ENCODE measurements around the gene SCAMP3. TPM values are rescaled to one million over a fixed set of nuclear protein-coding genes. Genes with fewer than 3 reads are reported as not detected.

SCAMP3 gene
- total and polyA plus RNA-seq, 10 of the 15 experiments (the other 5 are each of a cell fraction or from before 2014, with no cell fraction given), result 17.2 to 133 (median 87.3) TPM

DNA sequence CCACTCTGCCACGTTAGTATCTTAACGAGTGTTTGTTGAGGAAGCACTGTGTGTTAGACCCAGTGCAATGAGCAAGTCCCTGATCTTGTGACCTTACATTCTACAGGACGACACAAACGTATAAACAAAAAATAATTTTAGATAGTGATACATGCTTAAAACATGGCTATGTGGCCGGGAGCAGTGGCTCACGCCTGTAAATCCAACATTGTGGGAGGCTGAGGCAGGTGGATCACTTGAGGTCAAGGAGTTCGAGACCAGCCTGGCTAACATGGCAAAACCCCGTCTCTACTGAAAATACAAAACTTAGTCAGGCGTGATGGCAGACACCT, 34.1 kb downstream of the SCAMP3 start:
- no peak for TF ChIP-seq NR2C2 (IDR thresholded peaks at IDR 0.05; ENCODE audit: borderline replicate concordance, control insufficient read depth, insufficient read length, low read depth)
- TF ChIP-seq NR2F1 (conservative IDR thresholded peaks at IDR 0.05), result peak; percentile 44; the same call in 1 of the 2 replicates
- TF ChIP-seq, protein P1, sequence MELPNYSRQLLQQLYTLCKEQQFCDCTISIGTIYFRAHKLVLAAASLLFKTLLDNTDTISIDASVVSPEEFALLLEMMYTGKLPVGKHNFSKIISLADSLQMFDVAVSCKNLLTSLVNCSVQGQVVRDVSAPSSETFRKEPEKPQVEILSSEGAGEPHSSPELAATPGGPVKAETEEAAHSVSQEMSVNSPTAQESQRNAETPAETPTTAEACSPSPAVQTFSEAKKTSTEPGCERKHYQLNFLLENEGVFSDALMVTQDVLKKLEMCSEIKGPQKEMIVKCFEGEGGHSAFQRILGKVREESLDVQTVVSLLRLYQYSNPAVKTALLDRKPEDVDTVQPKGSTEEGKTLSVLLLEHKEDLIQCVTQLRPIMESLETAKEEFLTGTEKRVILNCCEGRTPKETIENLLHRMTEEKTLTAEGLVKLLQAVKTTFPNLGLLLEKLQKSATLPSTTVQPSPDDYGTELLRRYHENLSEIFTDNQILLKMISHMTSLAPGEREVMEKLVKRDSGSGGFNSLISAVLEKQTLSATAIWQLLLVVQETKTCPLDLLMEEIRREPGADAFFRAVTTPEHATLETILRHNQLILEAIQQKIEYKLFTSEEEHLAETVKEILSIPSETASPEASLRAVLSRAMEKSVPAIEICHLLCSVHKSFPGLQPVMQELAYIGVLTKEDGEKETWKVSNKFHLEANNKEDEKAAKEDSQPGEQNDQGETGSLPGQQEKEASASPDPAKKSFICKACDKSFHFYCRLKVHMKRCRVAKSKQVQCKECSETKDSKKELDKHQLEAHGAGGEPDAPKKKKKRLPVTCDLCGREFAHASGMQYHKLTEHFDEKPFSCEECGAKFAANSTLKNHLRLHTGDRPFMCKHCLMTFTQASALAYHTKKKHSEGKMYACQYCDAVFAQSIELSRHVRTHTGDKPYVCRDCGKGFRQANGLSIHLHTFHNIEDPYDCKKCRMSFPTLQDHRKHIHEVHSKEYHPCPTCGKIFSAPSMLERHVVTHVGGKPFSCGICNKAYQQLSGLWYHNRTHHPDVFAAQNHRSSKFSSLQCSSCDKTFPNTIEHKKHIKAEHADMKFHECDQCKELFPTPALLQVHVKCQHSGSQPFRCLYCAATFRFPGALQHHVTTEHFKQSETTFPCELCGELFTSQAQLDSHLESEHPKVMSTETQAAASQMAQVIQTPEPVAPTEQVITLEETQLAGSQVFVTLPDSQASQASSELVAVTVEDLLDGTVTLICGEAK (IDR thresholded peaks at IDR 0.05; ENCODE audit: borderline replicate concordance), result peak; percentile 51; the same call in 1 of the 2 replicates
- no peak for TF ChIP-seq MEF2B (IDR thresholded peaks at IDR 0.05; ENCODE audit: partially characterized antibody, poor library complexity, severe bottlenecking)
- TF ChIP-seq TCF7 (IDR thresholded peaks at IDR 0.05; ENCODE audit: borderline replicate concordance), result no peak
- TF ChIP-seq CBFB (IDR thresholded peaks at IDR 0.05; ENCODE audit: low read depth), result no peak
- TF ChIP-seq NBN (IDR thresholded peaks at IDR 0.05), result 0 out of 2 replicates have a peak, but pooled peaks have one; percentile 15
- TF ChIP-seq STAT1 (conservative IDR thresholded peaks at IDR 0.05), result no peak
- TF ChIP-seq, protein P2, sequence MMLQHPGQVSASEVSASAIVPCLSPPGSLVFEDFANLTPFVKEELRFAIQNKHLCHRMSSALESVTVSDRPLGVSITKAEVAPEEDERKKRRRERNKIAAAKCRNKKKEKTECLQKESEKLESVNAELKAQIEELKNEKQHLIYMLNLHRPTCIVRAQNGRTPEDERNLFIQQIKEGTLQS (IDR thresholded peaks at IDR 0.05; ENCODE audit: borderline replicate concordance, extremely low read depth, low read depth, low read length), result no peak
- no peak for TF ChIP-seq HDAC6 (IDR thresholded peaks at IDR 0.05; ENCODE audit: unreplicated experiment)
- in situ Hi-C loops (cut with MboI) (no loop called here), intact Hi-C loops (cut with micrococcal nuclease; ENCODE audit: unreplicated experiment) (no loop called here)
- WGBS (ENCODE audit: insufficient coverage, insufficient replicate concordance, low lambda C conversion rate, missing lambda C conversion rate), result 17% methylated on average over 9 of the region's 9 CpGs
- no peak for DNase-seq (ENCODE audit: low read depth, low spot score)
- H3K4me2 ChIP-seq (ENCODE audit: control insufficient read depth, insufficient read depth), result peak overlapping the region; percentile 87
- peak overlapping the region; percentile 96 for H3K27ac ChIP-seq (ENCODE audit: control insufficient read depth, insufficient read depth)
- peak overlapping the region; percentile 92 for H2AFZ ChIP-seq (ENCODE audit: control insufficient read depth, low read depth, low read length)
- H3K79me2 ChIP-seq (ENCODE audit: control insufficient read depth, insufficient read depth, low read length), result peaks cover 22% of the 10 kb centered on the region
- RAD21 ChIA-PET (ENCODE audit: unreplicated experiment), result interaction anchor here (1.2 to 6.5 kb wide), 3 partner anchors 20 to 137 kb away, joined by 3 to 85 read pairs (median 3); partner anchors contain the start of genes MTX1 and THBS3
- SMC1A ChIA-PET (ENCODE audit: uncharacterized antibody, unreplicated experiment), result interaction anchor here (3.0 to 6.7 kb wide), 2 partner anchors 20 to 34 kb away, joined by 7 to 89 read pairs; partner anchors contain the start of genes MTX1 and THBS3
- CTCF ChIA-PET, result interaction anchor here (0.7 to 7.0 kb wide), 10 partner anchors 12 to 622 kb away, joined by 3 to 61 read pairs (median 14); partner anchors contain the start of genes KRTCAP2 and TRIM46
- peak overlapping the region; percentile 94 for H3K9ac ChIP-seq (ENCODE audit: control insufficient read depth, insufficient read depth, low read length)
- no TSS peak for BruUV-seq (replicated peaks)
- FAIRE-seq, result no peak
- H3K4me3 ChIP-seq, result peak overlapping the region; percentile 66
- no peak for ATAC-seq
- peaks cover 34% of the 10 kb centered on the region for H3K4me1 ChIP-seq (ENCODE audit: control insufficient read depth, insufficient read depth, low read length)
- no peaks in the 10 kb centered on the region; a peak in 1 of 4 replicates for H3K36me3 ChIP-seq (ENCODE audit: control insufficient read depth in 2 of 2, insufficient read depth in 2 of 2, low read length in 1 of 2)
- no peaks in the 10 kb centered on the region for H3K27me3 ChIP-seq (replicated peaks in 1 of 2; ENCODE audit: control insufficient read depth in 2 of 2, insufficient read depth in 2 of 2, low read length in 1 of 2)
- POLR2A ChIA-PET, result interaction anchor here (0.6 to 6.9 kb wide), 7 partner anchors 14 to 80 kb away, joined by 3 to 84 read pairs (median 4); partner anchors contain the start of genes FDPS, KRTCAP2, MTX1 and THBS3
- H4K20me1 ChIP-seq (ENCODE audit: control insufficient read depth, insufficient read depth), result no peaks in the 10 kb centered on the region
- no peaks in the 10 kb centered on the region for H3K9me3 ChIP-seq (replicated peaks; ENCODE audit: control insufficient read depth, insufficient read depth, low read length)

Measured in GM12878 (cell line).